Kidney epithelial cell (primary cell): ENCODE data around the gene C11orf21. TPM values are rescaled to one million over a fixed set of nuclear protein-coding genes. Genes with fewer than 3 reads are reported as not detected.

Experiments
- DNase-seq: peaks from one replicate; pipeline ENCODE4 v3.0.0-alpha.2; 2010; ENCODE audit warnings: low read depth
- H3K27me3 ChIP-seq: 2 replicates; pipeline ENCODE4 v1.6.0; 2011; ENCODE audit warnings: low read length; ENCODE audit not compliant: control insufficient read depth, insufficient read depth
- H3K36me3 ChIP-seq: 2 replicates; pipeline ENCODE4 v1.5.1; 2011; ENCODE audit warnings: low read length; ENCODE audit not compliant: control insufficient read depth, insufficient read depth
- H3K4me3 ChIP-seq: 2 replicates; pipeline ENCODE4 v1.5.1; 2011; ENCODE audit warnings: low read depth, mild to moderate bottlenecking, control low read depth, low read length
- CTCF ChIP-seq: IDR thresholded peaks from 2 replicates; pipeline ENCODE4 v1.5.1; 2011; ENCODE audit warnings: mild to moderate bottlenecking, moderate library complexity, low read length, control low read depth, inconsistent platforms; ENCODE audit not compliant: insufficient read depth, poor library complexity, severe bottlenecking
- total RNA-seq: library from RNA; depleted of rRNA; stranded (reverse); fragments of >200 nt; gene quantifications from 2 replicates; pipeline ENCODE4 v1.2.3, GENCODE V29; 2015

Gene C11orf21
- total RNA-seq, 1 donor from 2014 or later, result not detected

- H3K36me3 ChIP-seq, result no peaks in the 10 kb centered on the region
- no peak for DNase-seq
- peaks cover 18% of the 10 kb centered on the region for H3K27me3 ChIP-seq
- no peak overlapping the region for H3K4me3 ChIP-seq
- no peak for TF ChIP-seq CTCF
These were observed 50.6 kb downstream of the C11orf21 start for GRCh38 chr11:2251138-2251537.

GRCh38 chr11:2250485-2250884, 51.2 kb downstream of the C11orf21 start:
- Histone ChIP-seq H3K4me3 (no peak overlapping the region), H3K36me3 (no peaks in the 10 kb centered on the region), H3K27me3 (peaks cover 18% of the 10 kb centered on the region)
- no peak for DNase-seq
- TF ChIP-seq CTCF, result no peak

- TF ChIP-seq CTCF, result no peak
- H3K4me3 ChIP-seq, result no peak overlapping the region
- H3K36me3 ChIP-seq, result no peaks in the 10 kb centered on the region
- no peak for DNase-seq
- peaks cover 18% of the 10 kb centered on the region for H3K27me3 ChIP-seq
These were observed 51.7 kb downstream of the C11orf21 start for GRCh38 chr11:2250041-2250440.

- no peak for TF ChIP-seq CTCF
- Histone ChIP-seq H3K27me3 (peaks cover 18% of the 10 kb centered on the region), H3K36me3 (no peaks in the 10 kb centered on the region), H3K4me3 (no peak overlapping the region)
- DNase-seq, result no peak
These were observed 52.4 kb downstream of the C11orf21 start for GRCh38 chr11:2249189-2249916.

GRCh38 chr11:2248762-2249161, 53.0 kb downstream of the C11orf21 start:
- H3K27me3 ChIP-seq, result peaks cover 18% of the 10 kb centered on the region
- DNase-seq, result no peak
- no peak overlapping the region for H3K4me3 ChIP-seq
- no peaks in the 10 kb centered on the region for H3K36me3 ChIP-seq
- TF ChIP-seq CTCF, result no peak

GRCh38 chr11:2248242-2248641, 53.5 kb downstream of the C11orf21 start:
- no peak for TF ChIP-seq CTCF
- Histone ChIP-seq H3K27me3 (peaks cover 18% of the 10 kb centered on the region), H3K4me3 (no peak overlapping the region), H3K36me3 (no peaks in the 10 kb centered on the region)
- no peak for DNase-seq
